Neutrophil (primary cell): Measurements from ENCODE around the gene SYCP1.

ENCODE experiments used
- H3K27ac ChIP-seq: fragments of 200-600 bp; sonication (generic); 2 replicates; pipeline ENCODE4 v1.5.1; 2016; ENCODE audit warnings: mild to moderate bottlenecking, moderate library complexity
- H3K27me3 ChIP-seq: fragments of 200-600 bp; sonication (generic); 2 replicates; pipeline ENCODE4 v1.6.0; 2016; ENCODE audit warnings: mild to moderate bottlenecking
- H3K36me3 ChIP-seq: fragments of 200-600 bp; sonication (generic); 2 replicates; pipeline ENCODE4 v1.5.1; 2017
- H3K4me1 ChIP-seq, 2 experiments: fragments of 200-600 bp in 1 of 2; sonication (generic) in 1 of 2; 1 replicate in 1 of 2; 2 replicates in 1 of 2; pipeline versions ENCODE4 v1.5.1 to v1.6.1; 2013 to 2016; ENCODE audit warnings: low read depth in 1 of 2, low read length in 1 of 2, mild to moderate bottlenecking in 1 of 2, moderate library complexity in 1 of 2; ENCODE audit not compliant: control insufficient read depth in 1 of 2, insufficient read depth in 1 of 2
- H3K4me3 ChIP-seq, 2 experiments: fragments of 200-600 bp in 1 of 2; sonication (generic) in 1 of 2; 1 replicate in 1 of 2; 2 replicates in 1 of 2; pipeline ENCODE4 v1.5.1; 2013 to 2016; ENCODE audit warnings: low read depth in 1 of 2, low read length in 1 of 2, mild to moderate bottlenecking in 1 of 2, moderate library complexity in 1 of 2
- H3K9me3 ChIP-seq: fragments of 200-600 bp; sonication (generic); 2 replicates; pipeline ENCODE4 v1.5.1; 2016
- CTCF ChIP-seq: fragments of 200-600 bp; sonication (generic); IDR thresholded peaks from 2 replicates; pipeline ENCODE4 v1.5.1; 2016; ENCODE audit warnings: antibody characterized with exemption

The SYCP1 gene

GRCh38 chr1:114831276-114831994 lies 23.2 kb upstream of the SYCP1 start:
- H3K27ac ChIP-seq: no peak overlapping the region
- H3K9me3 ChIP-seq: no peaks in the 10 kb centered on the region
- H3K36me3 ChIP-seq: no peaks in the 10 kb centered on the region
- H3K27me3 ChIP-seq: no peaks in the 10 kb centered on the region
- no peak overlapping the region for H3K4me3 ChIP-seq
- no peaks in the 10 kb centered on the region for H3K4me1 ChIP-seq
- no peak for TF ChIP-seq CTCF

DNA sequence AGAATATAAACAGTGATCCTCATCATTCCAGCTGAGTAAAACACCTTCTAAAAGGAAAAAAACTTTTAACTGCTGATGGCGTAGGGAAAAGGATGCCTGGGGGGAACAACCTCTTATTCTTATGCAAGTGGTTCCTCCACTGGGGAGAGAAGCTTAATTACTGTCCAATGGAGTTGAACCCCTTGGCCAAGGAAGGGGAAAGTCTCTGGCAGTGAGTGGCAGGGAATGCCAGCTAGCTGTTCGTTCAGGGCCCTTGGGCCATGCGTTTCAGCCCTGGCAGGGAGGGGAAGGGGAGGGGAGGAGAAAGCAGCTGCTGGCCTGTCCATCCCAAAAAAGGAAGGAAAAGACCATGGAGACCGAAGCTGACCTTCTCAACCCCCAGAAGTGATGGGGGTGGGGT lies 22.6 kb upstream of the SYCP1 start:
- no peak overlapping the region for H3K27ac ChIP-seq
- no peaks in the 10 kb centered on the region for H3K4me1 ChIP-seq
- H3K36me3 ChIP-seq: no peaks in the 10 kb centered on the region
- no peaks in the 10 kb centered on the region for H3K27me3 ChIP-seq
- H3K4me3 ChIP-seq: no peak overlapping the region
- TF ChIP-seq CTCF: no peak
- no peaks in the 10 kb centered on the region for H3K9me3 ChIP-seq

DNA sequence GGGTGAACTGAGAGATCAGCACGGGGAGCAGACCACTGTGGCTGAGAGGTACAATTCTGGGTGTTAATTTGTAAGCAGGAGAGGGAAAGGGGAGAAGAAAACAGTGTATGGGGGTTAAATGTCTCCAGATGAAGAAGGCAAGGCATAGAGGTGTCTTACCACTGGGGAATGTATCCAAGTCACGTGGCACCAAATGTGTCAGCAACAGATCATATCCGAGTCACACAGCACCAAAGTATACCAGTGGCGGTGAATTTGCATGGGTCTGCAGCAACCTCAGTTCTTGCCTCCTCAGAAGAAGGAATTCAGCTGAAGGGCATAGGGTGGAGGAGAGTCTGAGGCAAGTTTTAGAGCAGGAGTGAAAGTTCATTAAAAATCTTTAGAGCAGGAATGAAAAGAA lies 21.2 kb upstream of the SYCP1 start:
- H3K9me3 ChIP-seq: no peaks in the 10 kb centered on the region
- H3K27me3 ChIP-seq: no peaks in the 10 kb centered on the region
- no peak for TF ChIP-seq CTCF
- no peaks in the 10 kb centered on the region for H3K36me3 ChIP-seq
- H3K4me1 ChIP-seq: no peaks in the 10 kb centered on the region
- H3K27ac ChIP-seq: no peak overlapping the region
- H3K4me3 ChIP-seq: no peak overlapping the region

- Histone ChIP-seq H3K4me3 (no peak overlapping the region), H3K27ac (no peak overlapping the region), H3K27me3 (peaks cover 9% of the 10 kb centered on the region), H3K9me3 (no peaks in the 10 kb centered on the region), H3K4me1 (no peaks in the 10 kb centered on the region), H3K36me3 (no peaks in the 10 kb centered on the region)
- no peak for TF ChIP-seq CTCF
Measured at GRCh38 chr1:114844270-114844669, 10.4 kb upstream of the SYCP1 start.

GRCh38 chr1:114853584-114853983 lies 1.1 kb upstream of the SYCP1 start:
- no peaks in the 10 kb centered on the region for H3K4me1 ChIP-seq
- no peaks in the 10 kb centered on the region for H3K9me3 ChIP-seq
- H3K4me3 ChIP-seq: no peak overlapping the region
- H3K27me3 ChIP-seq: peaks cover 61% of the 10 kb centered on the region
- TF ChIP-seq CTCF: no peak
- no peaks in the 10 kb centered on the region for H3K36me3 ChIP-seq
- no peak overlapping the region for H3K27ac ChIP-seq
